IMR-90 (cell line): ENCODE data around the gene ABITRAM. TPM values are rescaled to one million over a fixed set of nuclear protein-coding genes. Genes with fewer than 3 reads are reported as not detected.
A peak's percentile ranks its signal among the peaks of the same experiment; 100 is the strongest.

Source experiments
- ATAC-seq: fragments of 200-7000 bp; cut with Tn5 transposase; 2 replicates; pipeline ENCODE4 v1.9.1; 2020; ENCODE audit warnings: low read depth, mild to moderate bottlenecking, moderate library complexity
- BruUV-seq: library from RNA; stranded (reverse); fragments of 400-500 nt; replicated peaks from 2 replicates; lab custom pipeline; 2021; lab: Mats Ljungman, UMichigan
- CTCF ChIA-PET: fragments of 300-600 bp; formaldehyde crosslinking; extraction: SDS; loops from one replicate; lab custom pipeline; 2021; ENCODE audit warnings: antibody characterized with exemption; lab: Yijun Ruan, JAX
- POLR2A ChIA-PET: fragments of 300-600 bp; sonication (Branson Sonifier 250); formaldehyde crosslinking; loops from one replicate; lab custom pipeline; 2022; ENCODE audit warnings: antibody characterized with exemption; ENCODE audit not compliant: unreplicated experiment; lab: Charles Lee
- DNase-seq: peaks from one replicate; pipeline ENCODE4 v3.0.0; 2013
- H2AFZ ChIP-seq: replicated peaks from 2 replicates; pipeline ENCODE3; 2013; ENCODE audit warnings: low read length, mild to moderate bottlenecking; ENCODE audit not compliant: poor library complexity
- H2AK5ac ChIP-seq: 2 replicates; pipeline ENCODE4 v1.6.1; 2013; ENCODE audit warnings: low read depth, low read length, inconsistent platforms
- H2AK9ac ChIP-seq: replicated peaks from 2 replicates; pipeline ENCODE3; 2013; ENCODE audit warnings: mild to moderate bottlenecking, low read depth, low read length, moderate library complexity; ENCODE audit not compliant: poor library complexity
- H2BK120ac ChIP-seq: 2 replicates; pipeline ENCODE4 v1.6.1; 2013; ENCODE audit warnings: low read depth, low read length, inconsistent platforms
- H2BK15ac ChIP-seq: 3 replicates; pipeline ENCODE4 v1.6.1; 2013; ENCODE audit warnings: low read depth, low read length, inconsistent platforms
- H2BK20ac ChIP-seq: 2 replicates; pipeline ENCODE4 v1.6.1; 2013; ENCODE audit warnings: low read depth, mild to moderate bottlenecking, inconsistent platforms, low read length, moderate library complexity
- H2BK5ac ChIP-seq: 2 replicates; pipeline ENCODE4 v1.6.1; 2013; ENCODE audit warnings: mild to moderate bottlenecking, low read depth, low read length, inconsistent platforms; ENCODE audit not compliant: poor library complexity, severe bottlenecking
- H3K14ac ChIP-seq: replicated peaks from 2 replicates; pipeline ENCODE4 v1.6.1; 2013; ENCODE audit warnings: low read depth, low read length, inconsistent platforms
- H3K18ac ChIP-seq: 2 replicates; pipeline ENCODE4 v1.6.1; 2013; ENCODE audit warnings: low read depth, low read length, control low read depth
- H3K23ac ChIP-seq: 2 replicates; pipeline ENCODE4 v1.6.1; 2013; ENCODE audit warnings: low read depth, low read length, inconsistent platforms
- H3K27ac ChIP-seq: 2 replicates; pipeline ENCODE4 v1.5.1; 2013; ENCODE audit warnings: mild to moderate bottlenecking, control low read depth, low read length; ENCODE audit not compliant: insufficient read depth
- H3K27me3 ChIP-seq: 2 replicates; pipeline ENCODE4 v1.6.1; 2013; ENCODE audit warnings: low read length; ENCODE audit not compliant: control insufficient read depth, insufficient read depth
- H3K36me3 ChIP-seq: 2 replicates; pipeline ENCODE4 v1.6.1; 2013; ENCODE audit warnings: low read length, mixed read lengths; ENCODE audit not compliant: control insufficient read depth, insufficient read depth
- H3K4ac ChIP-seq: 2 replicates; pipeline ENCODE4 v1.6.1; 2013; ENCODE audit warnings: low read depth, low read length, inconsistent platforms
- H3K4me1 ChIP-seq: 2 replicates; pipeline ENCODE4 v1.6.1; 2013; ENCODE audit warnings: low read length, mixed read lengths; ENCODE audit not compliant: control insufficient read depth, insufficient read depth
- H3K4me2 ChIP-seq: 2 replicates; pipeline ENCODE4 v1.6.1; 2013; ENCODE audit warnings: low read depth, mild to moderate bottlenecking, control low read depth, low read length, moderate library complexity
- H3K4me3 ChIP-seq: 2 replicates; pipeline ENCODE4 v1.5.1; 2013; ENCODE audit warnings: low read depth, mild to moderate bottlenecking, control low read depth, low read length, moderate library complexity; ENCODE audit not compliant: insufficient read depth
- H3K56ac ChIP-seq: 2 replicates; pipeline ENCODE4 v1.6.1; 2013; ENCODE audit warnings: low read length, inconsistent platforms; ENCODE audit not compliant: insufficient read depth; ENCODE audit errors: extremely low read depth
- H3K79me1 ChIP-seq, 2 experiments: 2 replicates each; pipeline ENCODE4 v1.6.1; 2013; ENCODE audit warnings: low read length in 2 of 2, inconsistent platforms in 1 of 2, low read depth in 1 of 2
- H3K9ac ChIP-seq: 2 replicates; pipeline ENCODE4 v1.6.1; 2013; ENCODE audit warnings: low read depth, low read length, control low read depth
- H3K9me1 ChIP-seq: 2 replicates; pipeline ENCODE4 v1.6.1; 2013; ENCODE audit warnings: low read length, inconsistent platforms; ENCODE audit not compliant: insufficient read depth
- H3K9me3 ChIP-seq: 2 replicates; pipeline ENCODE4 v1.6.1; 2013; ENCODE audit warnings: low read length; ENCODE audit not compliant: control insufficient read depth, insufficient read depth
- H4K20me1 ChIP-seq: 2 replicates; pipeline ENCODE4 v1.6.1; 2013; ENCODE audit warnings: low read length, inconsistent platforms; ENCODE audit not compliant: insufficient read depth
- H4K5ac ChIP-seq: 2 replicates; pipeline ENCODE4 v1.6.1; 2013; ENCODE audit warnings: mild to moderate bottlenecking, low read depth, low read length, control low read depth
- H4K8ac ChIP-seq, 2 experiments: 2 replicates each; pipeline ENCODE4 v1.6.1; 2013; ENCODE audit warnings: low read depth in 2 of 2, low read length in 2 of 2, control low read depth in 1 of 2, inconsistent platforms in 1 of 2
- H4K91ac ChIP-seq: 2 replicates; pipeline ENCODE4 v1.6.1; 2013; ENCODE audit warnings: low read depth, low read length, inconsistent platforms; ENCODE audit not compliant: insufficient read depth
- CHD1 ChIP-seq: IDR thresholded peaks from 2 replicates; pipeline ENCODE4 v1.6.1; 2012; ENCODE audit warnings: low read depth, low read length, improper control_type of control experiment
- FOS ChIP-seq: fragments of 150-350 bp; IDR thresholded peaks from 2 replicates; pipeline ENCODE4 v1.6.1; 2016; ENCODE audit warnings: low read depth, low read length
- RAD21 ChIP-seq: IDR thresholded peaks from 2 replicates; pipeline ENCODE4 v1.6.1; 2012; ENCODE audit warnings: low read length, improper control_type of control experiment
- RFX5 ChIP-seq: IDR thresholded peaks from 2 replicates; pipeline ENCODE4 v1.8.0; 2012; ENCODE audit warnings: low read depth, mild to moderate bottlenecking, low read length, moderate library complexity
- dilution Hi-C: fragments of 300-500 bp; cut with HindIII; formaldehyde crosslinking; loops from one replicate; pipeline ENCODE4 v1.14.3; 2018; ENCODE audit warnings: low sequenced_read_pairs; ENCODE audit not compliant: unreplicated experiment
- in situ Hi-C: fragments of 300-500 bp; cut with MboI; formaldehyde crosslinking; loops from 3 replicates; pipeline ENCODE4 v1.14.3; 2019; ENCODE audit warnings: low sequenced_read_pairs, inconsistent platforms, mixed read lengths
- intact Hi-C: fragments of 100-400 bp; cut with micrococcal nuclease; formaldehyde crosslinking; loops from 2 replicates; pipeline ENCODE4 v1.10.0; 2022
- polyA plus RNA-seq, 3 experiments: library from polyadenylated mRNA; depleted of rRNA; stranded (reverse); fragments of >200 nt; gene quantifications; 2 replicates each; pipeline ENCODE4 v1.2.3, GENCODE V29; 2012; ENCODE audit warnings: low replicate concordance in 1 of 3
- total RNA-seq: library from RNA; depleted of rRNA; stranded (reverse); fragments of >200 nt; gene quantifications from 2 replicates; pipeline ENCODE4 v1.2.3, GENCODE V29; 2012

ABITRAM gene
- total and polyA plus RNA-seq, 2 of the 4 experiments (the other 2 are of a cell fraction), result 8.6 to 10.3 TPM

DNA sequence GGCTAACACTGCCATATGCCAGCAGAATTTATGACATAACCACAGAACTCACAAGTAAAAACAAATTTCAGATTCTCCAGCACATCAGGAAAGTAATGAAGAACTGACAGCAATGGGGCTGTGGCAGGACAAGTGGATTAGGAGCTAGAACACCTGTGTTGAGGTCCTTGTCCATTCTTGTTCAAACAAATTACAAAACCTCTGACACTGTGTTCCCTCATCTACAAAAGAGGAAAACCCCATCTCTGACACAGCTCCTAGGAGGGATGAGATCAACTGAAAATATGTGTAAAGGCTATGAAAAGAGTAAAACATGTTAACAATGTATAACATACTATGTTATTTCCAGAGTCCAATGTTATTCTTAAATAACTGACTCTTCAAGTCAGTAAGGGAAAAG, 23.8 kb upstream of the ABITRAM start:
- Histone ChIP-seq H2BK5ac (no peak overlapping the region), H4K20me1 (no peaks in the 10 kb centered on the region), H2BK15ac (no peak overlapping the region), H4K91ac (no peak overlapping the region), H2BK20ac (no peak overlapping the region), H2BK120ac (no peak overlapping the region), H3K9me3 (no peaks in the 10 kb centered on the region), H3K27me3 (no peaks in the 10 kb centered on the region), H3K4me3 (no peak overlapping the region), H4K5ac (no peak overlapping the region), H3K4me1 (no peaks in the 10 kb centered on the region), H3K4me2 (no peak overlapping the region), H3K9ac (no peak overlapping the region), H4K8ac (no peak overlapping the region), H3K14ac (no peak overlapping the region), H3K18ac (no peak overlapping the region), H3K9me1 (no peaks in the 10 kb centered on the region), H3K36me3 (peaks cover 33% of the 10 kb centered on the region), H3K4ac (no peak overlapping the region), H2AFZ (no peak overlapping the region), H2AK9ac (no peak overlapping the region), H3K27ac (no peak overlapping the region), H2AK5ac (no peak overlapping the region), H3K56ac (no peak overlapping the region), H3K23ac (no peak overlapping the region), H3K79me1 (no peaks in the 10 kb centered on the region)
- intact Hi-C loops, result no loop called here
- in situ Hi-C loops, result no loop called here
- ChIA-PET CTCF (no interaction called here), POLR2A (no interaction called here)
- BruUV-seq, result no TSS peak
- TF ChIP-seq RAD21 (no peak), CHD1 (no peak), FOS (no peak), RFX5 (no peak)
- peak; percentile 5 for DNase-seq
- dilution Hi-C loops, result no loop called here
- no peak for ATAC-seq
